GM23338 (cell line): ENCODE data around the gene SRPX2. TPM values are rescaled to one million over a fixed set of nuclear protein-coding genes. Genes with fewer than 3 reads are reported as not detected.

Experiments
- ATAC-seq: fragments of 200-7000 bp; cut with Tn5 transposase; 3 replicates; pipeline ENCODE4 v1.9.1; 2020
- DNase-seq: peaks from one replicate; pipeline ENCODE4 v3.0.0-alpha.2; 2015; ENCODE audit warnings: low spot score
- H2AFZ ChIP-seq: fragments of 200-600 bp; sonication (generic); 2 replicates; pipeline ENCODE4 v1.8.0; 2016; ENCODE audit warnings: antibody characterized with exemption, mild to moderate bottlenecking, moderate library complexity
- H3F3A ChIP-seq: fragments of 200-600 bp; sonication (generic); replicated peaks from 2 replicates; pipeline ENCODE4 v1.8.0; 2017; ENCODE audit warnings: antibody characterized with exemption, mixed run types, low read depth
- H3K27ac ChIP-seq: fragments of 200-600 bp; sonication (generic); 2 replicates; pipeline ENCODE4 v1.6.1; 2016; ENCODE audit warnings: low read depth
- H3K27me3 ChIP-seq: fragments of 200-600 bp; sonication (generic); 2 replicates; pipeline ENCODE4 v1.8.0; 2016; ENCODE audit warnings: mild to moderate bottlenecking, mixed run types, moderate library complexity; ENCODE audit not compliant: insufficient read depth
- H3K36me3 ChIP-seq: fragments of 200-600 bp; sonication (generic); 2 replicates; pipeline ENCODE4 v1.8.0; 2016; ENCODE audit warnings: mild to moderate bottlenecking; ENCODE audit not compliant: insufficient read depth
- H3K4me1 ChIP-seq: fragments of 200-600 bp; sonication (generic); 2 replicates; pipeline ENCODE4 v1.8.0; 2016; ENCODE audit warnings: mild to moderate bottlenecking, moderate library complexity; ENCODE audit not compliant: insufficient read depth
- H3K4me2 ChIP-seq: fragments of 200-600 bp; sonication (generic); 2 replicates; pipeline ENCODE4 v1.7.1; 2017; ENCODE audit warnings: mixed run types
- H3K4me3 ChIP-seq: fragments of 200-600 bp; sonication (generic); 2 replicates; pipeline ENCODE4 v1.6.1; 2016; ENCODE audit warnings: mixed run types
- H3K79me2 ChIP-seq: fragments of 200-600 bp; sonication (generic); replicated peaks from 2 replicates; pipeline ENCODE4 v1.8.0; 2017; ENCODE audit warnings: mild to moderate bottlenecking; ENCODE audit not compliant: insufficient read depth
- H3K9me2 ChIP-seq: fragments of 200-600 bp; sonication (generic); 2 replicates; pipeline ENCODE4 v1.8.0; 2017; ENCODE audit not compliant: insufficient read depth
- H4K20me1 ChIP-seq: fragments of 200-600 bp; sonication (generic); replicated peaks from 2 replicates; pipeline ENCODE4 v1.8.0; 2017; ENCODE audit warnings: mild to moderate bottlenecking; ENCODE audit not compliant: insufficient read depth
- H3K27ac Mint-ChIP-seq: 2 replicates; pipeline ENCODE4 v1.8.0; 2020; ENCODE audit warnings: inconsistent platforms, mild to moderate bottlenecking, moderate library complexity, mixed read lengths
- H3K27me3 Mint-ChIP-seq: 3 replicates; pipeline ENCODE4 v1.8.0; 2022; ENCODE audit warnings: low read depth, mild to moderate bottlenecking, moderate library complexity, mixed read lengths, inconsistent platforms; ENCODE audit not compliant: insufficient read depth, poor library complexity
- H3K36me3 Mint-ChIP-seq: 3 replicates; pipeline ENCODE4 v1.8.0; 2021; ENCODE audit warnings: low read depth, mild to moderate bottlenecking, inconsistent platforms, moderate library complexity, mixed read lengths
- H3K4me1 Mint-ChIP-seq: 3 replicates; pipeline ENCODE4 v1.8.0; 2020; ENCODE audit warnings: mild to moderate bottlenecking, inconsistent platforms, mixed read lengths
- H3K4me3 Mint-ChIP-seq: 3 replicates; pipeline ENCODE4 v1.8.0; 2021; ENCODE audit warnings: moderate library complexity, mild to moderate bottlenecking, inconsistent platforms, mixed read lengths
- H3K9me3 Mint-ChIP-seq: 3 replicates; pipeline ENCODE4 v1.8.0; 2020; ENCODE audit warnings: moderate library complexity, mild to moderate bottlenecking, inconsistent platforms, mixed read lengths
- CREB1 ChIP-seq: fragments of 250-450 bp; sonication (Bioruptor Pico); IDR thresholded peaks from 2 replicates; pipeline ENCODE4 v1.5.0; 2020; ENCODE audit warnings: low read depth, mild to moderate bottlenecking, moderate library complexity
- CTCF ChIP-seq, 2 experiments: fragments of 200-600 bp in 1 of 2; sonication (generic) in 1 of 2; conservative IDR thresholded peaks; 2 replicates each; pipeline versions ENCODE4 v1.5.1 to v1.6.1; 2016 to 2017; ENCODE audit warnings: antibody characterized with exemption in 2 of 2, low read depth in 2 of 2, mild to moderate bottlenecking in 2 of 2, moderate library complexity in 1 of 2
- ETS1 ChIP-seq: IDR thresholded peaks from 2 replicates; pipeline ENCODE4 v1.6.1; 2016; ENCODE audit warnings: antibody characterized with exemption
- EZH2 ChIP-seq: fragments of 200-600 bp; sonication (generic); IDR thresholded peaks from one replicate; pipeline ENCODE4 v1.8.0; 2017; ENCODE audit warnings: antibody characterized with exemption, mild to moderate bottlenecking, low read depth; ENCODE audit not compliant: unreplicated experiment
- EZH2phosphoT487 ChIP-seq: fragments of 200-600 bp; sonication (generic); IDR thresholded peaks from one replicate; pipeline ENCODE4 v1.8.1; 2018; ENCODE audit warnings: antibody characterized with exemption; ENCODE audit not compliant: unreplicated experiment
- JUNB ChIP-seq: IDR thresholded peaks from one replicate; pipeline ENCODE4 v1.6.1; 2016; ENCODE audit warnings: antibody characterized with exemption; ENCODE audit not compliant: unreplicated experiment
- NANOG ChIP-seq: IDR thresholded peaks from 2 replicates; pipeline ENCODE4 v1.6.1; 2016; ENCODE audit warnings: antibody characterized with exemption, borderline replicate concordance
- POLR2AphosphoS5 ChIP-seq: IDR thresholded peaks from 2 replicates; pipeline ENCODE4 v1.6.1; 2016; ENCODE audit warnings: antibody characterized with exemption, low read depth
- REST ChIP-seq: IDR thresholded peaks from one replicate; pipeline ENCODE4 v1.6.1; 2018; ENCODE audit warnings: antibody characterized with exemption; ENCODE audit not compliant: unreplicated experiment
- STAT1 ChIP-seq: IDR thresholded peaks from one replicate; pipeline ENCODE4 v1.6.1; 2016; ENCODE audit warnings: antibody characterized with exemption; ENCODE audit not compliant: unreplicated experiment
- ZNF114 ChIP-seq: fragments of 250-450 bp; sonication (Bioruptor Pico); IDR thresholded peaks from 2 replicates; pipeline ENCODE4 v1.5.0; 2020; ENCODE audit warnings: mild to moderate bottlenecking, moderate library complexity
- ZNF331 ChIP-seq: fragments of 250-450 bp; sonication (Bioruptor Pico); IDR thresholded peaks from 2 replicates; pipeline ENCODE4 v1.5.0; 2020; ENCODE audit warnings: low read depth, mild to moderate bottlenecking, moderate library complexity
- ZNF462 ChIP-seq: fragments of 250-450 bp; sonication (Bioruptor Pico); IDR thresholded peaks from 2 replicates; pipeline ENCODE4 v1.5.0; 2020; ENCODE audit warnings: mild to moderate bottlenecking, moderate library complexity
- polyA plus RNA-seq: library from polyadenylated mRNA; unstranded; fragments of >200 nt; fragmentation: Nextera tagmentation; extraction: Ambion mirVana; gene quantifications from 2 replicates; pipeline ENCODE4 v1.2.1, GENCODE V29; 2016
- total RNA-seq: library from RNA; depleted of rRNA; stranded (reverse); fragments of >200 nt; shearing (Covaris generic); gene quantifications from 2 replicates; pipeline ENCODE4 v1.2.3, GENCODE V29; 2014

SRPX2 gene
- total and polyA plus RNA-seq, 2 experiments from 2014 or later: not detected

GRCh38 chrX:100647739-100648138 lies 3.7 kb downstream of the SRPX2 start:
- Histone ChIP-seq H4K20me1 (no peaks in the 10 kb centered on the region), H3K4me1 (peaks cover 5% of the 10 kb centered on the region), H3K4me3 (no peak overlapping the region), H3K36me3 (no peaks in the 10 kb centered on the region), H3F3A (no peaks in the 10 kb centered on the region), H3K9me2 (no peaks in the 10 kb centered on the region), H3K79me2 (no peaks in the 10 kb centered on the region), H3K27ac (no peak overlapping the region), H3K4me2 (no peak overlapping the region), H2AFZ (no peak overlapping the region), H3K27me3 (no peaks in the 10 kb centered on the region)
- H3K4me3 Mint-ChIP-seq: no peak overlapping the region
- no peaks in the 10 kb centered on the region for H3K9me3 Mint-ChIP-seq
- DNase-seq (no peak), ATAC-seq (no peak)
- TF ChIP-seq POLR2AphosphoS5 (no peak), ETS1 (no peak), EZH2phosphoT487 (no peak), ZNF114 (CRISPR knock-in tag) (no peak), CREB1 (no peak), CTCF (conservative IDR thresholded peaks at IDR 0.05; ENCODE audit: low read depth in 2 of 2) (no peak), NANOG (no peak), EZH2 (no peak), STAT1 (no peak), ZNF462 (no peak), JUNB (no peak), ZNF331 (CRISPR knock-in tag) (no peak), REST (no peak)
- H3K27ac Mint-ChIP-seq: no peak overlapping the region
- H3K4me1 Mint-ChIP-seq: peaks cover 15% of the 10 kb centered on the region
- no peaks in the 10 kb centered on the region for H3K27me3 Mint-ChIP-seq
- no peaks in the 10 kb centered on the region for H3K36me3 Mint-ChIP-seq
